HepG2 (cell line): ENCODE results near the gene RBBP8NL. TPM values are rescaled to one million over a fixed set of nuclear protein-coding genes. Genes with fewer than 3 reads are reported as not detected.

Experiments
- ATM ChIP-seq: fragments of 450-650 bp; IDR thresholded peaks from 2 replicates; pipeline ENCODE4 v1.7.1; 2017; ENCODE audit warnings: mild to moderate bottlenecking, borderline replicate concordance
- BHLHE40 ChIP-seq: IDR thresholded peaks from 2 replicates; pipeline ENCODE4 v1.6.1; 2011; ENCODE audit warnings: low read length, improper control_type of control experiment
- ETV6 ChIP-seq: sonication (generic); formaldehyde crosslinking; conservative IDR thresholded peaks from 2 replicates; pipeline ENCODE4 v1.4.0; 2020; ENCODE audit warnings: missing genetic modification reagents
- PRMT3 ChIP-seq: sonication (generic); formaldehyde crosslinking; IDR thresholded peaks from 2 replicates; pipeline ENCODE4 v1.8.1; 2022; ENCODE audit warnings: low read depth, mild to moderate bottlenecking, moderate library complexity, missing genetic modification reagents, borderline replicate concordance
- RCOR2 ChIP-seq: IDR thresholded peaks from 2 replicates; pipeline ENCODE4 v1.6.1; 2016; ENCODE audit warnings: missing biosample characterization, missing genetic modification reagents
- SMAD3 ChIP-seq: sonication (generic); formaldehyde crosslinking; IDR thresholded peaks from 2 replicates; pipeline ENCODE4 v1.4.0; 2020; ENCODE audit warnings: missing genetic modification reagents
- TAF1 ChIP-seq: sonication (generic); formaldehyde crosslinking; IDR thresholded peaks from 2 replicates; pipeline ENCODE4 v1.4.0; 2020; ENCODE audit warnings: missing genetic modification reagents
- ZNF234 ChIP-seq: sonication (generic); formaldehyde crosslinking; conservative IDR thresholded peaks from 2 replicates; pipeline ENCODE4 v1.5.1; 2020; ENCODE audit warnings: mild to moderate bottlenecking, missing genetic modification reagents
- ZNF546 ChIP-seq: sonication (generic); formaldehyde crosslinking; conservative IDR thresholded peaks from 2 replicates; pipeline ENCODE4 v1.8.1; 2023; ENCODE audit warnings: mild to moderate bottlenecking, missing genetic modification reagents
- ZNF609 ChIP-seq: sonication (generic); formaldehyde crosslinking; IDR thresholded peaks from 2 replicates; pipeline ENCODE4 v1.4.0; 2020; ENCODE audit warnings: mild to moderate bottlenecking, missing genetic modification reagents, borderline replicate concordance
- ZNF644 ChIP-seq: IDR thresholded peaks from 2 replicates; pipeline ENCODE4 v1.6.1; 2016; ENCODE audit warnings: low read depth
- ZNF678 ChIP-seq: sonication (generic); formaldehyde crosslinking; IDR thresholded peaks from 2 replicates; pipeline ENCODE4 v1.4.0; 2020; ENCODE audit warnings: mild to moderate bottlenecking, missing genetic modification reagents
- ZNF7 ChIP-seq: IDR thresholded peaks from 2 replicates; pipeline ENCODE4 v1.6.1; 2016; ENCODE audit warnings: missing biosample characterization, missing genetic modification reagents
- ZNF782 ChIP-seq: sonication (generic); formaldehyde crosslinking; IDR thresholded peaks from 2 replicates; pipeline ENCODE4 v1.4.0; 2020; ENCODE audit warnings: missing genetic modification reagents, mild to moderate bottlenecking, borderline replicate concordance
- polyA plus RNA-seq, 8 experiments: library from polyadenylated mRNA; depleted of rRNA in 3 of 8; stranded (reverse) in 7 of 8; unstranded in 1 of 8; fragments of >200 nt; fragmentation: Illumina TruSeq in 4 of 8; extraction: Trizol in 4 of 8; gene quantifications; 2 replicates each; pipeline versions ENCODE4 v1.2.1 to v1.2.3, GENCODE V29; 2011 to 2016; ENCODE audit warnings: low read depth in 4 of 8, missing spikeins in 1 of 8, mixed read lengths in 1 of 8; ENCODE audit not compliant: insufficient read depth in 1 of 8
- total RNA-seq, 5 experiments: library from RNA; depleted of rRNA; stranded (reverse); fragments of >200 nt; fragmentation: Illumina TruSeq; extraction: Trizol; gene quantifications; 2 replicates each; pipeline ENCODE4 v1.2.3, GENCODE V29; 2016; ENCODE audit warnings: low read depth in 1 of 5
- TF ChIP-seq, protein P1 (sequence below): sonication (generic); formaldehyde crosslinking; IDR thresholded peaks from 2 replicates; pipeline ENCODE4 v1.4.0; 2020; ENCODE audit warnings: missing genetic modification reagents
- TF ChIP-seq, protein P2 (sequence below): sonication (generic); formaldehyde crosslinking; IDR thresholded peaks from 2 replicates; pipeline ENCODE4 v1.4.0; 2020; ENCODE audit warnings: missing genetic modification reagents, mild to moderate bottlenecking, borderline replicate concordance
- TF ChIP-seq, protein P3 (sequence below): sonication (generic); formaldehyde crosslinking; IDR thresholded peaks from 2 replicates; pipeline ENCODE4 v1.9.0; 2021; ENCODE audit warnings: missing genetic modification reagents, mild to moderate bottlenecking, borderline replicate concordance
- TF ChIP-seq, protein P4 (sequence below): sonication (generic); formaldehyde crosslinking; IDR thresholded peaks from 2 replicates; pipeline ENCODE4 v1.4.0; 2020; ENCODE audit warnings: missing genetic modification reagents, borderline replicate concordance

The RBBP8NL gene
- total and polyA plus RNA-seq, 2 of the 13 experiments (the other 11 are each of a cell fraction or from before 2014, with no cell fraction given): 0.69 to 0.86 TPM

GRCh38 chr20:62368976-62369814 lies 58.1 kb downstream of the RBBP8NL start (continued):
- TF ChIP-seq ETV6: no peak; the same call in 1 of the 2 replicates
- no peak; the same call in none of the 2 replicates for TF ChIP-seq RCOR2 (CRISPR knock-in tag)
- no peak for TF ChIP-seq SMAD3 (CRISPR knock-in tag)
- TF ChIP-seq ZNF782 (CRISPR knock-in tag): peak; percentile 39; the same call in 1 of the 2 replicates
- TF ChIP-seq ZNF609 (CRISPR knock-in tag): 0 out of 2 replicates have a peak, but pooled peaks have one; percentile 9
- TF ChIP-seq ZNF644: no peak; the same call in 1 of the 2 replicates
- no peak; the same call in 1 of the 2 replicates for TF ChIP-seq TAF1 (CRISPR knock-in tag)
- TF ChIP-seq PRMT3 (CRISPR knock-in tag): no peak
- no peak; the same call in 1 of the 2 replicates for TF ChIP-seq ZNF546
- no peak for TF ChIP-seq BHLHE40
- TF ChIP-seq ATM: no peak
- no peak for TF ChIP-seq ZNF7 (CRISPR knock-in tag)
- TF ChIP-seq ZNF234 (CRISPR knock-in tag): no peak
- TF ChIP-seq, protein P1, sequence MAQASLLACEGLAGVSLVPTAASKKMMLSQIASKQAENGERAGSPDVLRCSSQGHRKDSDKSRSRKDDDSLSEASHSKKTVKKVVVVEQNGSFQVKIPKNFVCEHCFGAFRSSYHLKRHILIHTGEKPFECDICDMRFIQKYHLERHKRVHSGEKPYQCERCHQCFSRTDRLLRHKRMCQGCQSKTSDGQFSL (CRISPR knock-in tag): peak; percentile 77; the same call in 1 of the 2 replicates
- TF ChIP-seq, protein P2, sequence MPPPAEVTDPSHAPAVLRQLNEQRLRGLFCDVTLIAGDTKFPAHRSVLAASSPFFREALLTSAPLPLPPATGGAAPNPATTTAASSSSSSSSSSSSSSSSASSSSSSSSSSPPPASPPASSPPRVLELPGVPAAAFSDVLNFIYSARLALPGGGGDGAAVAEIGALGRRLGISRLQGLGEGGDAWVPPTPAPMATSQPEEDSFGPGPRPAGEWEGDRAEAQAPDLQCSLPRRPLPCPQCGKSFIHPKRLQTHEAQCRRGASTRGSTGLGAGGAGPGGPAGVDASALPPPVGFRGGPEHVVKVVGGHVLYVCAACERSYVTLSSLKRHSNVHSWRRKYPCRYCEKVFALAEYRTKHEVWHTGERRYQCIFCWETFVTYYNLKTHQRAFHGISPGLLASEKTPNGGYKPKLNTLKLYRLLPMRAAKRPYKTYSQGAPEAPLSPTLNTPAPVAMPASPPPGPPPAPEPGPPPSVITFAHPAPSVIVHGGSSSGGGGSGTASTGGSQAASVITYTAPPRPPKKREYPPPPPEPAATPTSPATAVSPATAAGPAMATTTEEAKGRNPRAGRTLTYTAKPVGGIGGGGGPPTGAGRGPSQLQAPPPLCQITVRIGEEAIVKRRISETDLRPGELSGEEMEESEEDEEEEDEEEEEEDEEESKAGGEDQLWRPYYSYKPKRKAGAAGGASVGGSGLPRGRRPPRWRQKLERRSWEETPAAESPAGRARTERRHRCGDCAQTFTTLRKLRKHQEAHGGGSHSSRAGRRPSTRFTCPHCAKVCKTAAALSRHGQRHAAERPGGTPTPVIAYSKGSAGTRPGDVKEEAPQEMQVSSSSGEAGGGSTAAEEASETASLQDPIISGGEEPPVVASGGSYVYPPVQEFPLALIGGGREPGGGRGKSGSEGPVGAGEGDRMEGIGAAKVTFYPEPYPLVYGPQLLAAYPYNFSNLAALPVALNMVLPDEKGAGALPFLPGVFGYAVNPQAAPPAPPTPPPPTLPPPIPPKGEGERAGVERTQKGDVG (CRISPR knock-in tag): no peak
- TF ChIP-seq, protein P3, sequence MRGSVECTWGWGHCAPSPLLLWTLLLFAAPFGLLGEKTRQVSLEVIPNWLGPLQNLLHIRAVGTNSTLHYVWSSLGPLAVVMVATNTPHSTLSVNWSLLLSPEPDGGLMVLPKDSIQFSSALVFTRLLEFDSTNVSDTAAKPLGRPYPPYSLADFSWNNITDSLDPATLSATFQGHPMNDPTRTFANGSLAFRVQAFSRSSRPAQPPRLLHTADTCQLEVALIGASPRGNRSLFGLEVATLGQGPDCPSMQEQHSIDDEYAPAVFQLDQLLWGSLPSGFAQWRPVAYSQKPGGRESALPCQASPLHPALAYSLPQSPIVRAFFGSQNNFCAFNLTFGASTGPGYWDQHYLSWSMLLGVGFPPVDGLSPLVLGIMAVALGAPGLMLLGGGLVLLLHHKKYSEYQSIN (CRISPR knock-in tag): no peak
- TF ChIP-seq, protein P4, sequence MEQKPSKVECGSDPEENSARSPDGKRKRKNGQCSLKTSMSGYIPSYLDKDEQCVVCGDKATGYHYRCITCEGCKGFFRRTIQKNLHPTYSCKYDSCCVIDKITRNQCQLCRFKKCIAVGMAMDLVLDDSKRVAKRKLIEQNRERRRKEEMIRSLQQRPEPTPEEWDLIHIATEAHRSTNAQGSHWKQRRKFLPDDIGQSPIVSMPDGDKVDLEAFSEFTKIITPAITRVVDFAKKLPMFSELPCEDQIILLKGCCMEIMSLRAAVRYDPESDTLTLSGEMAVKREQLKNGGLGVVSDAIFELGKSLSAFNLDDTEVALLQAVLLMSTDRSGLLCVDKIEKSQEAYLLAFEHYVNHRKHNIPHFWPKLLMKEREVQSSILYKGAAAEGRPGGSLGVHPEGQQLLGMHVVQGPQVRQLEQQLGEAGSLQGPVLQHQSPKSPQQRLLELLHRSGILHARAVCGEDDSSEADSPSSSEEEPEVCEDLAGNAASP: peak; percentile 34; the same call in 1 of the 2 replicates
- TF ChIP-seq ZNF678: peak; percentile 84; the same call in 1 of the 2 replicates
